ENCODE measurements around the gene MYH9.

The MYH9 gene

DNA sequence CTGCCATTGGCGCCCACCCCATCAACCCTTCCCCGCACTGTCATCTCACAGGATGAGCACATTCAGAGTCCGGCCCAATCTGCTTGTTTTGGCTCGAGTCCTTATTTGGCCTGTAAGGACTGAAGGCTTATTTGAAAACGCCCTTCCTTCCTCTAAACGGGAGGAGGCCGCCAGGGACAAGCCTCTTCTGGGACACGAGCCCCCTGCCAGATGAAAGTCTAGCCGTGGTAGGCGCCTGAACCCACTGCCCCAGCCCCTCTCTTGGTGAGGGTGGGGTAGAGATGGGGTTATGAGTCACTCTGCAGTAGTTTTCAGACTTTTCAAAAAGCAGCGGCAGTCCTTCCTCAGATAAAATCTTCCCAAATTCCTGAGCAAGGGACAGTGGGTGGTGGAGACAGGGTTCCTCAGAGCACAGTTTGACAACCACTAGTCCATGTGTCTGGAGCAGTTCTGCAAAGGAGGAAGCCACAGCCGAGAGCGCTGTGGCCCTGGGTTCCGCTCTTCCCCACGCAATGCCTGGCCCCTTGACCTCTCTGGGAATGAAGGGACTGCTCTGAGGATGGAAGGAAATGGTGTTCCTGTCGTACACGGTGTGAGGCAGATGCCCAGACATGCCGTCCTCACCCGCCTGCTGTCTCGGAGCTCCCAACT, 57.0 kb downstream of the MYH9 start:
- peak overlapping the region; percentile 70 for H3K4me3 ChIP-seq (ENCODE audit: low read length)
- H3K27ac ChIP-seq (ENCODE audit: low read depth, low read length): peak overlapping the region; percentile 86
- peak overlapping the region; percentile 82 for H3K4me2 ChIP-seq (ENCODE audit: low read length)
- H3K36me3 ChIP-seq (ENCODE audit: control insufficient read depth, low read length): peaks cover 96% of the 10 kb centered on the region
- no peaks in the 10 kb centered on the region for H3K9me3 ChIP-seq (ENCODE audit: control insufficient read depth, insufficient read depth, low read length)
- H3K27me3 ChIP-seq (ENCODE audit: control insufficient read depth, low read length): no peaks in the 10 kb centered on the region
- TF ChIP-seq, protein P1, sequence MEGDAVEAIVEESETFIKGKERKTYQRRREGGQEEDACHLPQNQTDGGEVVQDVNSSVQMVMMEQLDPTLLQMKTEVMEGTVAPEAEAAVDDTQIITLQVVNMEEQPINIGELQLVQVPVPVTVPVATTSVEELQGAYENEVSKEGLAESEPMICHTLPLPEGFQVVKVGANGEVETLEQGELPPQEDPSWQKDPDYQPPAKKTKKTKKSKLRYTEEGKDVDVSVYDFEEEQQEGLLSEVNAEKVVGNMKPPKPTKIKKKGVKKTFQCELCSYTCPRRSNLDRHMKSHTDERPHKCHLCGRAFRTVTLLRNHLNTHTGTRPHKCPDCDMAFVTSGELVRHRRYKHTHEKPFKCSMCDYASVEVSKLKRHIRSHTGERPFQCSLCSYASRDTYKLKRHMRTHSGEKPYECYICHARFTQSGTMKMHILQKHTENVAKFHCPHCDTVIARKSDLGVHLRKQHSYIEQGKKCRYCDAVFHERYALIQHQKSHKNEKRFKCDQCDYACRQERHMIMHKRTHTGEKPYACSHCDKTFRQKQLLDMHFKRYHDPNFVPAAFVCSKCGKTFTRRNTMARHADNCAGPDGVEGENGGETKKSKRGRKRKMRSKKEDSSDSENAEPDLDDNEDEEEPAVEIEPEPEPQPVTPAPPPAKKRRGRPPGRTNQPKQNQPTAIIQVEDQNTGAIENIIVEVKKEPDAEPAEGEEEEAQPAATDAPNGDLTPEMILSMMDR (IDR thresholded peaks at IDR 0.05; ENCODE audit: low read depth, low read length, poor library complexity, severe bottlenecking): no peak
- no peak for TF ChIP-seq EZH2phosphoT487 (IDR thresholded peaks at IDR 0.05; ENCODE audit: borderline replicate concordance, low read length)
- peaks cover 73% of the 10 kb centered on the region for H3K4me1 ChIP-seq (ENCODE audit: control insufficient read depth, low read length)
- peaks cover 88% of the 10 kb centered on the region for H3K79me2 ChIP-seq (ENCODE audit: control insufficient read depth, low read length)
- H3K9me2 ChIP-seq (replicated peaks; ENCODE audit: control insufficient read depth, low read length): no peaks in the 10 kb centered on the region
- 0 out of 2 replicates have a peak, but pooled peaks cover 3% of the 10 kb centered on the region for H4K20me1 ChIP-seq (ENCODE audit: control insufficient read depth, insufficient read depth, low read depth, low read length)
- H3F3A ChIP-seq (ENCODE audit: control insufficient read depth, insufficient read depth): peaks cover 18% of the 10 kb centered on the region

GRCh38 chr22:36330127-36330526, 57.6 kb downstream of the MYH9 start:
- Histone ChIP-seq H3K27me3 (ENCODE audit: control insufficient read depth, low read length) (no peaks in the 10 kb centered on the region), H3F3A (ENCODE audit: control insufficient read depth, insufficient read depth) (peaks cover 18% of the 10 kb centered on the region; the same call in 1 of the 2 replicates), H3K4me2 (ENCODE audit: low read length) (peak overlapping the region; percentile 8; the same call in 1 of the 2 replicates), H3K9me2 (replicated peaks; ENCODE audit: control insufficient read depth, low read length) (no peaks in the 10 kb centered on the region), H3K4me1 (ENCODE audit: control insufficient read depth, low read length) (peaks cover 67% of the 10 kb centered on the region), H3K36me3 (ENCODE audit: control insufficient read depth, low read length) (peaks cover 96% of the 10 kb centered on the region), H3K4me3 (ENCODE audit: low read length) (no peak overlapping the region), H3K9me3 (ENCODE audit: control insufficient read depth, insufficient read depth, low read length) (no peaks in the 10 kb centered on the region), H3K79me2 (ENCODE audit: control insufficient read depth, low read length) (peaks cover 84% of the 10 kb centered on the region), H3K27ac (ENCODE audit: low read depth, low read length) (no peak overlapping the region), H4K20me1 (ENCODE audit: control insufficient read depth, insufficient read depth, low read depth, low read length) (0 out of 2 replicates have a peak, but pooled peaks cover 3% of the 10 kb centered on the region)
- TF ChIP-seq, protein P1 (IDR thresholded peaks at IDR 0.05; ENCODE audit: low read depth, low read length, poor library complexity, severe bottlenecking): no peak
- no peak for TF ChIP-seq EZH2phosphoT487 (IDR thresholded peaks at IDR 0.05; ENCODE audit: borderline replicate concordance, low read length)

GRCh38 chr22:36329254-36330078, 58.3 kb downstream of the MYH9 start:
- Histone ChIP-seq H3K4me2 (ENCODE audit: low read length) (peak overlapping the region; percentile 8; the same call in 1 of the 2 replicates), H3K27ac (ENCODE audit: low read depth, low read length) (peak overlapping the region; percentile 23; the same call in 1 of the 2 replicates), H3K4me1 (ENCODE audit: control insufficient read depth, low read length) (peaks cover 60% of the 10 kb centered on the region), H3F3A (ENCODE audit: control insufficient read depth, insufficient read depth) (peaks cover 15% of the 10 kb centered on the region; the same call in 1 of the 2 replicates), H3K79me2 (ENCODE audit: control insufficient read depth, low read length) (peaks cover 78% of the 10 kb centered on the region), H4K20me1 (ENCODE audit: control insufficient read depth, insufficient read depth, low read depth, low read length) (0 out of 2 replicates have a peak, but pooled peaks cover 3% of the 10 kb centered on the region), H3K27me3 (ENCODE audit: control insufficient read depth, low read length) (no peaks in the 10 kb centered on the region), H3K9me3 (ENCODE audit: control insufficient read depth, insufficient read depth, low read length) (no peaks in the 10 kb centered on the region), H3K36me3 (ENCODE audit: control insufficient read depth, low read length) (peaks cover 96% of the 10 kb centered on the region), H3K9me2 (replicated peaks; ENCODE audit: control insufficient read depth, low read length) (no peaks in the 10 kb centered on the region), H3K4me3 (ENCODE audit: low read length) (no peak overlapping the region)
- TF ChIP-seq, protein P1 (IDR thresholded peaks at IDR 0.05; ENCODE audit: low read depth, low read length, poor library complexity, severe bottlenecking): no peak
- no peak for TF ChIP-seq EZH2phosphoT487 (IDR thresholded peaks at IDR 0.05; ENCODE audit: borderline replicate concordance, low read length)

Data from DOHH2 (cell line).